ENCODE results near the gene KCNQ1OT1. TPM values are rescaled to one million over a fixed set of nuclear protein-coding genes. Genes with fewer than 3 reads are reported as not detected.

Gene KCNQ1OT1
- total and polyA plus RNA-seq, 12 donors: 0.01 to 0.73 (median 0.43) TPM

DNA sequence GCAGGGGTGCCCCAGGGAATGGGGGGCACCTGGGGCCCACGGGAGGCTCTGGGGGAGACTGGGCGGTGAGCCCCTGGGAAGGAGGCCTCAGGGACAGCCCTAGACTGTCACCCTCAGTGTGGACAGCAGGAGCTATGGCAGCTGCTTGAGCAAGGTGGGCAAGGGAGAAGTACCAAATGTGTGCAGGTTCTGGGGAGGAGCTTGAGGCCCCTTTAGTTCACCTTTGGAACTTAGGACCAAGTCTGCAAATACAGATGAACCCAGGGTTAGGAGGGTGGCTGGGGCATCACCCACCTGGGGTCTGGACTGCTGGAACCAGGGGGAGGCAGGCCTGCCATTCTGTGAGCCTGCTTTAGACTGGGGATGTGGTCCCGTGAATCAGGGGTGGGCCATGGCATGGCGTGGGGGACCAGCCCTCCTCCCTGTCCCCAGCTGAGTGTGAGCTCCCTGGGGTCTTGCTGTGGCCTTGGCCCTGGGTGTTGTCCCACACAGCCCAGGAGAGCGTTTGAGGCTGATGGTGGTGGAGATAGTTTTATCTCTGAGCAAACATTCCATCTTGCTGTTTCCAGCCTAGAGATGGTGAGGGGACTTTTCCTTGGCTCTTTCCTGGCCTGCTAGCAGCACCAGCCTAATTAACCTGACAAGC is 132.6 kb downstream of the KCNQ1OT1 start:
- Histone ChIP-seq H3K4me3 (no peak overlapping the region), H3K9me3 (no peaks in the 10 kb centered on the region), H3K27me3 (no peaks in the 10 kb centered on the region), H3K4me1 (peaks cover 0 to 5% (median 0%) of the 10 kb centered on the region in 9 donors), H3K36me3 (peaks cover 0 to 3% (median 0%) of the 10 kb centered on the region in 9 donors), H3K27ac (no peak overlapping the region)
- 89 to 94% methylated on average over 5 of the region's 5 CpGs for WGBS, 2 donors
- intact Hi-C loops (cut with DNase I): no loop called here
- DNase-seq: peak in 1 of 2 donors; percentile 4
- TF ChIP-seq, protein P1, sequence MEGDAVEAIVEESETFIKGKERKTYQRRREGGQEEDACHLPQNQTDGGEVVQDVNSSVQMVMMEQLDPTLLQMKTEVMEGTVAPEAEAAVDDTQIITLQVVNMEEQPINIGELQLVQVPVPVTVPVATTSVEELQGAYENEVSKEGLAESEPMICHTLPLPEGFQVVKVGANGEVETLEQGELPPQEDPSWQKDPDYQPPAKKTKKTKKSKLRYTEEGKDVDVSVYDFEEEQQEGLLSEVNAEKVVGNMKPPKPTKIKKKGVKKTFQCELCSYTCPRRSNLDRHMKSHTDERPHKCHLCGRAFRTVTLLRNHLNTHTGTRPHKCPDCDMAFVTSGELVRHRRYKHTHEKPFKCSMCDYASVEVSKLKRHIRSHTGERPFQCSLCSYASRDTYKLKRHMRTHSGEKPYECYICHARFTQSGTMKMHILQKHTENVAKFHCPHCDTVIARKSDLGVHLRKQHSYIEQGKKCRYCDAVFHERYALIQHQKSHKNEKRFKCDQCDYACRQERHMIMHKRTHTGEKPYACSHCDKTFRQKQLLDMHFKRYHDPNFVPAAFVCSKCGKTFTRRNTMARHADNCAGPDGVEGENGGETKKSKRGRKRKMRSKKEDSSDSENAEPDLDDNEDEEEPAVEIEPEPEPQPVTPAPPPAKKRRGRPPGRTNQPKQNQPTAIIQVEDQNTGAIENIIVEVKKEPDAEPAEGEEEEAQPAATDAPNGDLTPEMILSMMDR (IDR thresholded peaks at IDR 0.05): no peak
- no peak for ATAC-seq

DNA sequence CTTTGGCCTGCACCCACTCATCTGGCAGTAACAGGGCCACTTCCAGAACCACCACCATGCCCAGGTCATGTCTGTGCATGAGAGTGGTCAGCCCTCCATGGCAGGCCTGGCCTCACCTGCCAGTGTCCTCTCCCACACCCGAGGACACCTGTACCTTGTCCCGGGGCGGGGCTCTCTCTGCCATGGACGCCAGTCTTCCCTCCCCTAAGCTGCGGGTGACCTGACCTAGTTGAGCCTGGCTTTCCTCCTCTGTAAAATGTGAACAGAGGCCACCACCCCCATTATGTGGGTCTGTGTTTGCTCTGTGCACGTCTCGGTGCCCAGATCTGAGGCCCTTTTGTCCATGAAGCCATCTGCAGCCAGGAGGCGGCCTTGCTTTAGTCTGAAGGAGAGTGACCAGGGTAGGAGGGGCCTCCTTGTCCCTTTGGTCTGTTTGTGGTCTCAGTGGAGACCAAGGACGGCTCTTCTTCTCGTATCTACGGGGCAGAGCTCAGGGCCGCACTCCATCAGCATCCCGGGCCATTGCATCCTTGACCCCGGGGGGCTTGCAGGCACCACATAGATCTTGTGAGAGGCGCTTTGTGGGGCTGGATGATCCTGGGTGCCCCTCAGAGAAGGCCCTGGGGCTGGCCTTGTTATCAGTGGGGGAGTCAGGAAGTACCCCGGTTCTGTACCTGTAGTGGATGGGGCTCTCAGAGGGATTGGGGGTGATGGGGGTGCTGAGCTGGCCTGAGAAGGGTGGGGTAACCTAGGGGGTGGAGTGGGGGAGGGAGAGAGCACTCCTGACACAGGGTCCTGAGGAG is 133.4 kb downstream of the KCNQ1OT1 start:
- Histone ChIP-seq H3K9me3 (no peaks in the 10 kb centered on the region), H3K4me1 (peaks cover 0 to 9% (median 0%) of the 10 kb centered on the region in 9 donors), H3K36me3 (peaks cover 0 to 3% (median 0%) of the 10 kb centered on the region in 9 donors), H3K27ac (no peak overlapping the region), H3K27me3 (no peaks in the 10 kb centered on the region), H3K4me3 (no peak overlapping the region)
- TF ChIP-seq, protein P1 (IDR thresholded peaks at IDR 0.05): peak in 3 of 9 donors; percentile 12 to 16 (median 14)
- intact Hi-C loops (cut with DNase I): no loop called here
- peak in 2 of 8 donors; percentile 4 to 20 for ATAC-seq
- peak in 1 of 2 donors; percentile 6 for DNase-seq
- 90 to 93% methylated on average over 16 of the region's 16 CpGs for WGBS, 2 donors

DNA sequence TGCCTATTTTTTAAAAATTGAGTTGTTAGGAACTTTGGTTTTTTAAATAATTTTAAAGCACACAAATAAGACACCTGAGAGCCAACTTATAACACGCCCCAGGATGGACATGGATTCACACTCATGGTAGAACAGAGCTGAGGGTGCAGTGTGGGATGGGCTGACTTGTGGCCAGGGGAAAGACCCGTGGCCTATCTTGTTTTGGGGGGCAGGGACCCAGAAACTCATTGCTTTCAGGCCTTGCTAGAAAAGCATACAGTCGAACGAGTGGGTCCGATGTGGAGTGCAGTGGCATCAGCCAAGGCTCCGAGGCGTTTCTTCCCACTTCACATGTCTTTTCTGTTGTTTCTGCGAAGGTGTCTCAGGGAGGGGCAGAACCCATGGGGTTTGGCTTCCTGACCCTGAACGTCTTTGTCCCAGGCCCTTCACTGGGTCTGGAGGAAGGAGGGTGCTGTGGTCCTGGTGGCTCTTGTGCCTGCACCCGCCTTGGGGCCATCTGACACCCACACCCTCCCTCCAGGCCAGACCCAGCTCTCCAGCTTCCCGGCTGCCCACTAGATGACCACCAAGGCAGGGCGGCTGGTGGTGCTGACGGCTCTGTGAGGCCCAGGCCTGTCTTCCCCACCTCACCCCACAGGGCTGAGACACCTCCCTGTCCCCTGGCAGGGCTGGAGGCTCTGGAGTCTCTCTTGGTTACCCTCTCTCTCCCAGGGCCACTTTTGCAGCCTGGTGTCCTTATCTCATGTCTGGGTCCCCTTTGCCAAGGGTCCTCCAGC is 134.2 kb downstream of the KCNQ1OT1 start:
- Histone ChIP-seq H3K4me1 (peaks cover 0 to 9% (median 0%) of the 10 kb centered on the region in 9 donors), H3K27ac (no peak overlapping the region), H3K27me3 (no peaks in the 10 kb centered on the region), H3K36me3 (peaks cover 0 to 1% (median 0%) of the 10 kb centered on the region in 9 donors), H3K9me3 (no peaks in the 10 kb centered on the region), H3K4me3 (no peak overlapping the region)
- DNase-seq (peak in 1 of 2 donors; percentile 6), ATAC-seq (no peak)
- intact Hi-C loops (cut with DNase I): no loop called here
- 90 to 91% methylated on average over 13 of the region's 13 CpGs for WGBS, 2 donors
- TF ChIP-seq, protein P1 (IDR thresholded peaks at IDR 0.05): no peak

All from heart right ventricle (tissue), 16 donors.